Articular chondrocyte of knee joint (primary cell): ENCODE data around the gene ARL2. TPM values are rescaled to one million over a fixed set of nuclear protein-coding genes. Genes with fewer than 3 reads are reported as not detected.

Experiments used
- small RNA-seq: library from RNA; depleted of rRNA; stranded (forward); fragments of <200 nt; gene quantifications from one replicate; pipeline ENCODE3, GENCODE V24; 2012
- total RNA-seq: library from RNA; depleted of rRNA; stranded (reverse); fragments of >200 nt; gene quantifications from 2 replicates; pipeline ENCODE4 v1.2.3, GENCODE V29; 2012

ARL2 gene
- 74.2 and 76.9 TPM in 2 replicates for total RNA-seq

GRCh38 chr11:65013888-65014725, at the start of gene ARL2:
ARL2 (plus strand) TSS chr11:65014160; CDS start chr11:65014208, 48 bp downstream.

GRCh38 chr11:64971421-64972233, 42.3 kb upstream of the ARL2 start, which contains the start of gene MAJIN:
MAJIN (minus strand) TSS chr11:64972108; CDS start chr11:64959405, 12,703 bp downstream.

GRCh38 chr11:64996710-64997380, 17.1 kb upstream of the ARL2 start, which contains the start of gene BATF2:
BATF2 (minus strand) TSS chr11:64996971; CDS start chr11:64996914, 57 bp downstream.

GRCh38 chr11:65027213-65028067, 13.5 kb downstream of the ARL2 start, which contains the start of gene SNX15:
SNX15 (plus strand) TSS chr11:65027439; CDS start chr11:65027538, 99 bp downstream.

GRCh38 chr11:65040847-65041622, 27.1 kb downstream of the ARL2 start, which contains the start of gene SAC3D1:
SAC3D1 (plus strand) TSS chr11:65041210; CDS start chr11:65041293, 83 bp downstream.

GRCh38 chr11:65058419-65059054, 44.6 kb downstream of the ARL2 start, which contains the start of gene NAALADL1:
NAALADL1 (minus strand) TSS chr11:65058553; CDS start chr11:65058521, 32 bp downstream.

Small RNAs within 50 kb of the gene (small RNA-seq; reads per million reads assigned to genes)
- gene MIR6879 (not detected), gene SNX15 (not detected)

Other genes starting within 250 kb of the ARL2 start
- 110 and 117 TPM in 2 replicates for gene SF1, start 235.6 kb upstream of the ARL2 start, total RNA-seq
- 12.3 and 13.3 TPM in 2 replicates for gene MAP4K2, start 210.9 kb upstream of the ARL2 start, total RNA-seq
- gene MEN1, start 203.6 kb upstream of the ARL2 start, total RNA-seq, result 12.3 and 12.5 TPM in 2 replicates
- under 0.01 TPM in 2 replicates for gene CDC42BPG, start 169.5 kb upstream of the ARL2 start, total RNA-seq
- gene EHD1, start 135.5 kb upstream of the ARL2 start, total RNA-seq, result 72.4 and 90.2 TPM in 2 replicates
- gene ATG2A, start 97.0 kb upstream of the ARL2 start, total RNA-seq, result 15.3 and 15.4 TPM in 2 replicates
- 8.2 TPM in 2 replicates for gene PPP2R5B, start 89.5 kb upstream of the ARL2 start, total RNA-seq
- not detected in 2 replicates for gene GPHA2, start 78.3 kb upstream of the ARL2 start, total RNA-seq
- not detected in 2 replicates for gene MAJIN, start 42.1 kb upstream of the ARL2 start, total RNA-seq
- 0.39 and 1.4 TPM in 2 replicates for gene BATF2, start 17.2 kb upstream of the ARL2 start, total RNA-seq
- 11.9 and 13.4 TPM in 2 replicates for gene SNX15, start 13.3 kb downstream of the ARL2 start, total RNA-seq
- gene SAC3D1, start 27.1 kb downstream of the ARL2 start, total RNA-seq, result 5.9 and 7.7 TPM in 2 replicates
- gene NAALADL1, start 44.4 kb downstream of the ARL2 start, total RNA-seq, result 18.5 and 25.1 TPM in 2 replicates
- gene CDCA5, start 69.9 kb downstream of the ARL2 start, total RNA-seq, result 5.4 and 7.7 TPM in 2 replicates
- 35.1 and 40.6 TPM in 2 replicates for gene ZFPL1, start 70.1 kb downstream of the ARL2 start, total RNA-seq
- gene VPS51, start 82.1 kb downstream of the ARL2 start, total RNA-seq, result 123 and 217 TPM in 2 replicates
- gene TM7SF2, start 97.7 kb downstream of the ARL2 start, total RNA-seq, result 4.2 and 8.5 TPM in 2 replicates
- gene ZNHIT2, start 103.5 kb downstream of the ARL2 start, total RNA-seq, result 8.9 and 9.5 TPM in 2 replicates
- 154 and 175 TPM in 2 replicates for gene FAU, start 108.0 kb downstream of the ARL2 start, total RNA-seq
- gene MRPL49, start 108.2 kb downstream of the ARL2 start, total RNA-seq, result 35.1 and 39.6 TPM in 2 replicates
- 14.2 and 15.9 TPM in 2 replicates for gene SYVN1, start 120.4 kb downstream of the ARL2 start, total RNA-seq
- not detected in 2 replicates for gene SPDYC, start 156.1 kb downstream of the ARL2 start, total RNA-seq
- gene CAPN1, start 167.8 kb downstream of the ARL2 start, total RNA-seq, result 82.6 and 111 TPM in 2 replicates
- 6.0 and 6.8 TPM in 2 replicates for gene POLA2, start 247.8 kb downstream of the ARL2 start, total RNA-seq